GM19351 (cell line): ENCODE measurements around the gene CCDC38.

ENCODE experiments used
- ATAC-seq: cut with Tn5 transposase; IDR thresholded peaks from one replicate; pipeline ENCODE4 v1.9.1; 2021; ENCODE audit warnings: mild to moderate bottlenecking, moderate library complexity; ENCODE audit not compliant: unreplicated experiment

Gene CCDC38

GRCh38 chr12:95838125-95838524 lies 104.3 kb downstream of the CCDC38 start:
- ATAC-seq, result no peak

GRCh38 chr12:95837240-95838038 lies 105.0 kb downstream of the CCDC38 start:
- no peak for ATAC-seq

DNA sequence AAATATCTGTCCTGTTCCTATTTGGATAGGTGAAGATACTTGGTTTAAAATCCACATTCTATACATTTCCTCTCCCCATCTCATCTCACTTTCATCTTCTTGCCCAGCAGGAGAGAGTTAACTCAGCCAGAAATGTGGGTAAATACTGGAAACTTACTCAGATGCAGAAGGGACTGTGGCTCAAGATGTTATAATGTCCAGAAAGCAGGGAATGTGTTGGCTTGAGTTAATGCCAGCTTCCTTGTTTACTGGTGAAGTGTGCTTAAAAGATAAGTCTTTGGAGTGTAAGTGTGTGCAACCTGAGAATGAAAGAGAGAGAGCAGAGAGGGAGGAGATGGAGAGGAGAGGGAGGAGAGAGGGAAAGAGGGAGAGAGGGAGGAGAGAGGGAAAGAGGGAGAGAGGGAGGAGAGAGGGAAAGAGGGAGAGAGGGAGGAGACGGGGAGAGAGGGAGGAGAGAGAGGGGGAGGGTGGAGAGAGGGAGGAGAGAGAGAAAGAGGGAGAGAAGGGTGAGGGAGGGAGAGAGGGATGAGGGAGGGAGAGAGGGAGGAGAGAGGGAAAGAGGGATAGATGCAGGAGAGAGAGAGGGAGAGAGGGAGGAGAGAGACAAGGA lies 105.7 kb downstream of the CCDC38 start:
- no peak for ATAC-seq

- ATAC-seq, result no peak
Observed at GRCh38 chr12:95836185-95836609, 106.2 kb downstream of the CCDC38 start.

GRCh38 chr12:95834572-95834971 lies 107.8 kb downstream of the CCDC38 start:
- no peak for ATAC-seq

- ATAC-seq, result no peak
Observed at GRCh38 chr12:95830335-95831089, 111.9 kb downstream of the CCDC38 start.

- ATAC-seq, result no peak
Observed at GRCh38 chr12:95829395-95829794, 113.0 kb downstream of the CCDC38 start.

GRCh38 chr12:95820096-95820703 lies 122.2 kb downstream of the CCDC38 start:
- ATAC-seq, result no peak
